WTC11 (cell line): Measurements from ENCODE around the gene TXNL4A. TPM values are rescaled to one million over a fixed set of nuclear protein-coding genes. Genes with fewer than 3 reads are reported as not detected.

ENCODE experiments used
- ATAC-seq: fragments of 200-7000 bp; cut with Tn5 transposase; 2 replicates; pipeline ENCODE4 v1.10.0; 2021; ENCODE audit warnings: mild to moderate bottlenecking, moderate library complexity
- CTCF ChIA-PET: fragments of 300-600 bp; sonication (Branson Sonifier 250); formaldehyde crosslinking; loops from one replicate; lab custom pipeline; 2021; ENCODE audit warnings: antibody characterized with exemption; lab: Charles Lee
- POLR2A ChIA-PET: fragments of 350-600 bp; sonication (Branson Sonifier 250); formaldehyde crosslinking; loops from one replicate; lab custom pipeline; 2021; ENCODE audit warnings: antibody characterized with exemption; lab: Charles Lee
- DNase-seq: peaks from one replicate; pipeline ENCODE4 v3.0.0; 2021; ENCODE audit warnings: low spot score
- H3K27ac Mint-ChIP-seq: 2 replicates; pipeline ENCODE4 v1.8.0; 2021; ENCODE audit warnings: mixed read lengths
- H3K27me3 Mint-ChIP-seq: 2 replicates; pipeline ENCODE4 v1.8.0; 2021; ENCODE audit warnings: low read depth, mild to moderate bottlenecking, moderate library complexity, mixed read lengths
- H3K36me3 Mint-ChIP-seq: 2 replicates; pipeline ENCODE4 v1.8.0; 2021; ENCODE audit warnings: mixed read lengths
- H3K4me1 Mint-ChIP-seq: 2 replicates; pipeline ENCODE4 v1.8.0; 2022; ENCODE audit warnings: mixed read lengths
- H3K4me3 Mint-ChIP-seq: 2 replicates; pipeline ENCODE4 v1.8.0; 2021; ENCODE audit warnings: mild to moderate bottlenecking, moderate library complexity, mixed read lengths
- H3K9me3 Mint-ChIP-seq: 2 replicates; pipeline ENCODE4 v1.8.0; 2021; ENCODE audit warnings: mixed read lengths
- ATF2 ChIP-seq: sonication (generic); formaldehyde crosslinking; IDR thresholded peaks from 2 replicates; pipeline ENCODE4 v1.8.1; 2022; ENCODE audit warnings: low read depth, missing genetic modification reagents, borderline replicate concordance
- CREM ChIP-seq: sonication (generic); formaldehyde crosslinking; IDR thresholded peaks from 2 replicates; pipeline ENCODE4 v1.8.1; 2022; ENCODE audit warnings: mild to moderate bottlenecking, missing genetic modification reagents, moderate library complexity
- ELF4 ChIP-seq: sonication (generic); formaldehyde crosslinking; IDR thresholded peaks from 2 replicates; pipeline ENCODE4 v1.8.1; 2022; ENCODE audit warnings: low read depth, mild to moderate bottlenecking, moderate library complexity, missing genetic modification reagents
- EMX1 ChIP-seq: fragments of 250-450 bp; sonication (Bioruptor Pico); IDR thresholded peaks from 2 replicates; pipeline ENCODE4 v1.8.0; 2021; ENCODE audit warnings: mild to moderate bottlenecking
- ETV6 ChIP-seq: sonication (generic); formaldehyde crosslinking; IDR thresholded peaks from 2 replicates; pipeline ENCODE4 v1.8.1; 2022; ENCODE audit warnings: mild to moderate bottlenecking, missing genetic modification reagents
- FOXJ3 ChIP-seq: sonication (generic); formaldehyde crosslinking; IDR thresholded peaks from 2 replicates; pipeline ENCODE4 v1.9.0; 2021; ENCODE audit warnings: missing genetic modification reagents, mild to moderate bottlenecking, borderline replicate concordance
- GRHL2 ChIP-seq: fragments of 250-450 bp; sonication (Bioruptor Pico); IDR thresholded peaks from 2 replicates; pipeline ENCODE4 v1.8.0; 2022; ENCODE audit warnings: mild to moderate bottlenecking, moderate library complexity; ENCODE audit not compliant: insufficient replicate concordance, severe bottlenecking
- IRF1 ChIP-seq: sonication (generic); formaldehyde crosslinking; IDR thresholded peaks from 2 replicates; pipeline ENCODE4 v1.8.0; 2023; ENCODE audit warnings: missing genetic modification reagents
- JUN ChIP-seq: sonication (generic); formaldehyde crosslinking; IDR thresholded peaks from 2 replicates; pipeline ENCODE4 v1.8.0; 2023; ENCODE audit warnings: mild to moderate bottlenecking, missing genetic modification reagents
- NFATC4 ChIP-seq: fragments of 250-450 bp; sonication (Bioruptor Pico); IDR thresholded peaks from 2 replicates; pipeline ENCODE4 v1.9.0; 2021; ENCODE audit warnings: mild to moderate bottlenecking
- NFE2L1 ChIP-seq: sonication (generic); formaldehyde crosslinking; IDR thresholded peaks from 2 replicates; pipeline ENCODE4 v1.8.1; 2023; ENCODE audit warnings: missing genetic modification reagents
- RORB ChIP-seq: fragments of 250-450 bp; sonication (Bioruptor Pico); IDR thresholded peaks from 2 replicates; pipeline ENCODE4 v1.9.0; 2021; ENCODE audit warnings: mild to moderate bottlenecking
- SOX15 ChIP-seq: fragments of 250-450 bp; sonication (Bioruptor Pico); IDR thresholded peaks from 2 replicates; pipeline ENCODE4 v1.9.0; 2021; ENCODE audit warnings: mild to moderate bottlenecking
- SP1 ChIP-seq: sonication (generic); formaldehyde crosslinking; conservative IDR thresholded peaks from 2 replicates; pipeline ENCODE4 v1.8.1; 2022; ENCODE audit warnings: missing genetic modification reagents
- USF1 ChIP-seq: sonication (generic); formaldehyde crosslinking; IDR thresholded peaks from 2 replicates; pipeline ENCODE4 v1.8.0; 2022; ENCODE audit warnings: mild to moderate bottlenecking, missing genetic modification reagents
- ZMAT4 ChIP-seq: fragments of 250-450 bp; sonication (Bioruptor Pico); IDR thresholded peaks from 2 replicates; pipeline ENCODE4 v1.9.0; 2021; ENCODE audit warnings: mild to moderate bottlenecking
- ZNF281 ChIP-seq: sonication (generic); formaldehyde crosslinking; IDR thresholded peaks from 2 replicates; pipeline ENCODE4 v1.8.0; 2023; ENCODE audit warnings: mild to moderate bottlenecking, missing genetic modification reagents
- total RNA-seq: library from RNA; stranded (reverse); gene quantifications from 3 replicates; pipeline ENCODE4 v1.2.3, GENCODE V29; 2021

The TXNL4A gene
- total RNA-seq, 1 experiment from 2014 or later: 157 TPM

GRCh38 chr18:79943608-79944125 is 44.7 kb downstream of the TXNL4A start:
- no peak for DNase-seq
- CTCF ChIA-PET: interaction anchor here (2.1 kb wide), 1 partner anchor 10 kb away, joined by 8 read pairs; no protein-coding TSS in a partner anchor
- no peaks in the 10 kb centered on the region; the same call in none of the 2 replicates for H3K27me3 Mint-ChIP-seq
- no peak for TF ChIP-seq SP1 (CRISPR knock-in tag)
- no peak for TF ChIP-seq EMX1 (CRISPR knock-in tag)
- no peak for TF ChIP-seq JUN (CRISPR knock-in tag)
- no peak for TF ChIP-seq NFATC4 (CRISPR knock-in tag)
- TF ChIP-seq ZNF281 (CRISPR knock-in tag): no peak
- no peak for TF ChIP-seq NFE2L1 (CRISPR knock-in tag)
- TF ChIP-seq ETV6 (CRISPR knock-in tag): no peak
- no peak for TF ChIP-seq RORB (CRISPR knock-in tag)
- TF ChIP-seq CREM (CRISPR knock-in tag): no peak
- no peak for TF ChIP-seq SOX15
- TF ChIP-seq FOXJ3: no peak
- no peaks in the 10 kb centered on the region for H3K9me3 Mint-ChIP-seq
- peaks cover 2% of the 10 kb centered on the region; the same call in 1 of the 2 replicates for H3K36me3 Mint-ChIP-seq
- no peak overlapping the region for H3K27ac Mint-ChIP-seq
- POLR2A ChIA-PET: interaction anchor here (0.8 kb wide), 1 partner anchor 97 kb away, joined by 3 read pairs; no protein-coding TSS in a partner anchor
- H3K4me3 Mint-ChIP-seq: no peak overlapping the region
- H3K4me1 Mint-ChIP-seq: peaks cover 13% of the 10 kb centered on the region
- ATAC-seq: no peak; the same call in 1 of the 2 replicates

- no peak for DNase-seq
- ChIA-PET CTCF (no interaction called here), POLR2A (interaction anchor here (0.8 kb wide), 1 partner anchor 98 kb away, joined by 3 read pairs; no protein-coding TSS in a partner anchor)
- Mint-ChIP-seq H3K4me1 (peaks cover 13% of the 10 kb centered on the region), H3K27ac (no peak overlapping the region), H3K36me3 (peaks cover 2% of the 10 kb centered on the region; the same call in 1 of the 2 replicates), H3K4me3 (no peak overlapping the region), H3K27me3 (no peaks in the 10 kb centered on the region; the same call in 1 of the 2 replicates), H3K9me3 (no peaks in the 10 kb centered on the region)
- TF ChIP-seq ZMAT4 (CRISPR knock-in tag) (no peak), SOX15 (no peak), ELF4 (CRISPR knock-in tag) (no peak), ETV6 (CRISPR knock-in tag) (no peak), GRHL2 (no peak), CREM (CRISPR knock-in tag) (no peak), ATF2 (CRISPR knock-in tag) (no peak), SP1 (CRISPR knock-in tag) (no peak), USF1 (CRISPR knock-in tag) (no peak), IRF1 (CRISPR knock-in tag) (no peak)
- ATAC-seq: no peak
Observed at GRCh38 chr18:79942786-79943607, 45.4 kb downstream of the TXNL4A start.
